ENCODE data around the gene CHAMP1. TPM values are rescaled to one million over a fixed set of nuclear protein-coding genes. Genes with fewer than 3 reads are reported as not detected.

CHAMP1 gene
- total RNA-seq: 10 to 100 TPM; 23.0 to 56.3 TPM

GRCh38 chr13:114314074-114314912 lies at the start of gene CHAMP1:
Gene CHAMP1 (plus strand): TSS chr13:114314503. CDS start chr13:114323843, 9,340 bp downstream.
- Histone ChIP-seq H3K9me3 (no peaks in the 10 kb centered on the region), H3K36me3 (no peaks in the 10 kb centered on the region), H3K27me3 (replicated peaks; ENCODE audit: insufficient read depth) (no peaks in the 10 kb centered on the region), H3K4me3 (peak within 1 kb of the TSS; percentile 68 to 88), H3K27ac (peak within 1 kb of the TSS; percentile 80 to 85), H3K4me1 (replicated peaks) (no peaks in the 10 kb centered on the region)
- peak; percentile 94 for DNase-seq (ENCODE audit: low spot score)
- peak in 1 of 4 experiments; percentile 2 for TF ChIP-seq CTCF (IDR thresholded peaks at IDR 0.05)
- peak; percentile 43 for TF ChIP-seq POLR2AphosphoS5 (IDR thresholded peaks at IDR 0.05)
- TF ChIP-seq POLR2A (IDR thresholded peaks at IDR 0.05): peak; percentile 74
- intact Hi-C loops (cut with DNase I): no loop called here
- 0% methylated on average over 40 of the region's 107 CpGs for WGBS

GRCh38 chr13:114264886-114265611 lies 49.3 kb upstream of the CHAMP1 start:
- TF ChIP-seq POLR2A (IDR thresholded peaks at IDR 0.05): no peak
- Histone ChIP-seq H3K36me3 (peaks cover 0 to 29% of the 10 kb centered on the region in 2 donors), H3K27ac (no peak overlapping the region), H3K4me1 (replicated peaks) (no peaks in the 10 kb centered on the region), H3K4me3 (no peak overlapping the region), H3K27me3 (replicated peaks; ENCODE audit: insufficient read depth) (no peaks in the 10 kb centered on the region), H3K9me3 (no peaks in the 10 kb centered on the region)
- intact Hi-C loops (cut with DNase I): no loop called here
- 89% methylated on average over 8 of the region's 8 CpGs for WGBS
- no peak for DNase-seq (ENCODE audit: low spot score)

GRCh38 chr13:114266241-114266640 lies 48.1 kb upstream of the CHAMP1 start:
- no peak overlapping the region for H3K27ac ChIP-seq
- intact Hi-C loops (cut with DNase I): no loop called here
- TF ChIP-seq POLR2AphosphoS5 (IDR thresholded peaks at IDR 0.05): no peak
- TF ChIP-seq CTCF (IDR thresholded peaks at IDR 0.05): no peak
- no peak for TF ChIP-seq POLR2A (IDR thresholded peaks at IDR 0.05)
- no peaks in the 10 kb centered on the region for H3K9me3 ChIP-seq
- no peak overlapping the region for H3K4me3 ChIP-seq
- peaks cover 0 to 29% of the 10 kb centered on the region in 2 donors for H3K36me3 ChIP-seq
- whole genome bisulfite sequencing: 93% methylated on average over 5 of the region's 5 CpGs
- no peaks in the 10 kb centered on the region for H3K27me3 ChIP-seq (replicated peaks; ENCODE audit: insufficient read depth)
- H3K4me1 ChIP-seq (replicated peaks): no peaks in the 10 kb centered on the region
- DNase-seq (ENCODE audit: low spot score): no peak

GRCh38 chr13:114268344-114269280 lies 45.7 kb upstream of the CHAMP1 start:
- H3K27ac ChIP-seq: no peak overlapping the region
- H3K4me1 ChIP-seq (replicated peaks): no peaks in the 10 kb centered on the region
- 92% methylated on average over 6 of the region's 6 CpGs for WGBS
- no peaks in the 10 kb centered on the region for H3K9me3 ChIP-seq
- H3K36me3 ChIP-seq: peaks cover 0 to 22% of the 10 kb centered on the region in 2 donors
- intact Hi-C loops (cut with DNase I): no loop called here
- DNase-seq (ENCODE audit: low spot score): no peak
- H3K27me3 ChIP-seq (replicated peaks; ENCODE audit: insufficient read depth): no peaks in the 10 kb centered on the region
- TF ChIP-seq POLR2AphosphoS5 (IDR thresholded peaks at IDR 0.05): no peak
- TF ChIP-seq CTCF (IDR thresholded peaks at IDR 0.05): no peak
- H3K4me3 ChIP-seq: no peak overlapping the region

All from prostate gland (tissue), 2 donors.